ENCODE results near the gene DCLK1.

DCLK1 gene

GRCh38 chr13:36038785-36039555, 92.2 kb downstream of the DCLK1 start:
- peak; percentile 4 for DNase-seq (ENCODE audit: low spot score)

- DNase-seq (ENCODE audit: low spot score): no peak
These were observed 98.1 kb downstream of the DCLK1 start for GRCh38 chr13:36033035-36033434.

GRCh38 chr13:36031490-36031889, 99.7 kb downstream of the DCLK1 start:
- no peak for DNase-seq (ENCODE audit: low spot score)

DNA sequence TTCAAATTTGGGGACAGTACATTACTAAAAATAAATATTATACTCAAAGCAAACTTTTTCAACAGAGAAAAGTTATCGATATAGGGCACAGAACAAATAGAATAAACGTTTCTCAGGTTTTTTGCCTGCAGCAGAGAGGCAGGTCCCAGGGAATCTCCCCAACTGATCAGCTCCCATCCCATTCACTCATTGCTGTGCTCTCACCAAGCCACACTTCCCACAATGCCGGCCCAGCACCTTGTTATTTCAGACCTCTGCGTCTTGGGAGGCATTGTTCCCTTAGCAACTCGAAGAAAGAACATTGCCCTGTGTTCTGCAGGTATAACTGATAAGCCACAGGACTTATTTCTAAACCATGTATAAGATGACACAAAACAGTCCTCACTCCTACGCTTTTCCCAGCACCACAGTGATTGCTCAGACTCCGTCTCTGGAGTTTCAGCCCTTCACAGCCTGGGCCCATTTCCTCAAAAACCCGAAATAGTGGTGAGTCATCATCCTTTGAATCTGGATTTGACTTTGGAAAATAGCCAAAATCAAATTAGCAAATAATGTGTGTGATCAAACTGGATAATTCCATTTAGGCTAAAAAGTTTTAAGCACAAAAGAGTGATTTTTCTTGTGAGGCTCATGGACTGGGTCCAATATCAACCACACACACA, 100.4 kb downstream of the DCLK1 start:
- DNase-seq (ENCODE audit: low spot score): peak; percentile 35

GRCh38 chr13:36029166-36029565, 102.0 kb downstream of the DCLK1 start:
- DNase-seq (ENCODE audit: low spot score): no peak

GRCh38 chr13:36028359-36029025, 102.7 kb downstream of the DCLK1 start:
- no peak for DNase-seq (ENCODE audit: low spot score)

DNA sequence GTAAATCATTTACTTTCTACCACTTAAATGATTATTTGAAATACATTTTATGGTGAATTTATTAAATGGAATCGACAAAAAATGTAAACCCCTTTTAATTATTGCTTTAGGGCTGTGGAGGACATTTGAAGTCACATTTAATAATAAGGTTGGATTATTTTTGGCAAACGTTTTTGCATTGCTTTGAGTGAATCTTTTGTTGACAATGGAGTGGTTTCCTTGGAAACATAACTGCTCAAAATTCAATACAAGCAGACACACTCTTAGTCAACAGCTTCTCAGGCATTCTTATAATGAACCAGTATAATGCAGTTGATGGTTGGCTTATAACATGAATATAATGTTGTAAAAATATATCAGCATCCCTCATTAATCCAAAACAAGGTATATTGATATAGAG, 104.7 kb downstream of the DCLK1 start:
- DNase-seq (ENCODE audit: low spot score): no peak

DNA sequence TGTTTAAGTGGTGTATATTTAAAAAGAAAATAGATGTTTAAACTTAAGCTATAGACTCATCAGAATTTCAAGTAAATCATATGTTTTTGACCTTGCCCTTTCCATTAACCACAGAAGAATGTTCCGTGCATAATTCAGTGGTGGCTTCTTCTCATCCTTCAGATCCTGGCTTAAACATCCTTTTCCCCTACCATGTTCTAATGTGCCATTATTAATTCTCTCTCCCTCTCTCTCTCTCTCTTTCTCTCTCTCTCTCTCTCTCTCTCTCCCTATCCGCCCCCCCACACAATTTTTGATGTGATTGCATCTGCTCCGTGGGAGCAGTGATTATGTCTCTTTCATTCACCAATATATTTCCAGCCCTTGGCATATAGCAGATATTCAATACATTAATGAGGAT, 116.4 kb downstream of the DCLK1 start:
- no peak for DNase-seq (ENCODE audit: low spot score)

DNA sequence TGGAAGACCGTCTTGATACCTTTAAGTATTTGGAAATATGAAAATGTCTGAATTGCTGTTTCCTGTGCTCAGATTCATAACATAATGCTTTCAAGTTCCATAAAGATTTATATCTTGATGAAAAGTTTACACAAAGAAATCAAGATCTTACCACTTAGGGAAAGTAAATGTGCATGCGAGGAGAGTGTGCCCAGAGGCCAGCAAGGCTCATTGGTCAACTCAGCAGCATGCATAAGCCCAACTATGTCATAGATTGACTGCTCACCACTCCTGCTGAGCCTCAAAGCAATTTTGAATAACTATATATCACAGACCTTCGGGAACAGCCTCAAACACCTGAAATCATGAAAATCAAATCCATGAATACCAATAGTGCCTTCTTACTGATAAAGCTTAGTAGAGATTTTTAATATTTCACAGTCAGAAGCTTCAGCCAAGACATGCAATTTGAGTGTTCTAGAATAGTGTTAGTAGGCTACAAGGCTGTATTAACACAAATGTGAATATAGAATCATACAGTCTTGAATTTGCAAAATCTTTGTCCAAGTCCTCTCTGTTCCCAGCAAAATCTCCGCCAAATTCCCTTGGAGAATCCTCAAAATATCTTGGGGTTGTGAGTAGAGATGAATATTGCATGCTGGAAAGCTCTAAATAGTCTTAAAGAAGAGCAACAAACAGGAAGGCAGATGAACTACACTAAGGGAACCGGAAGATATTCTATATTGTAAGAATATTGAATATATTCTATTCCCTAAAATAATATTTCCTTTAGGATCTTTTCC, 124.1 kb downstream of the DCLK1 start:
- DNase-seq (ENCODE audit: low spot score): no peak

- no peak for DNase-seq (ENCODE audit: low spot score)
These were observed 124.8 kb downstream of the DCLK1 start for GRCh38 chr13:36006347-36006746.

GRCh38 chr13:36001561-36001960, 129.6 kb downstream of the DCLK1 start:
- DNase-seq (ENCODE audit: low spot score): no peak

DNA sequence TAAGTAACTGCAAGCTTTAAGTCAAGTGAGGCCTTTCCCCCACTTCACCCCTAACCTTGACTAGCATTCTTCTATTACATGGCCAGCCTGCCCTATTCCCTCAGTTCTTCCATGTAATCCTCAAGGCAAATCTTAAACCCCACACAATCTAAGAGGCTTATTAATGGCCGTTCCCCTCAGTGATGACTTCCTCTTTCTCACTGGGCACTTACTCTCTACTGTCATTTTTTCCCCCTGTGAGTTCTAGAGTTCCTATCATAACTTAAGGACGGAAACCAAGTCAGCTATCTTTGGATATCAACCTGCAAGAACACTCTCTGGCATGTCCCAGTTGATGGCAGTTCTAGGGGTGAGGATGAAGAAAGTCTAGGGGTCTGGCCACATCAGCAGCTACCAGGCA, 131.2 kb downstream of the DCLK1 start:
- DNase-seq (ENCODE audit: low spot score): no peak

DNA sequence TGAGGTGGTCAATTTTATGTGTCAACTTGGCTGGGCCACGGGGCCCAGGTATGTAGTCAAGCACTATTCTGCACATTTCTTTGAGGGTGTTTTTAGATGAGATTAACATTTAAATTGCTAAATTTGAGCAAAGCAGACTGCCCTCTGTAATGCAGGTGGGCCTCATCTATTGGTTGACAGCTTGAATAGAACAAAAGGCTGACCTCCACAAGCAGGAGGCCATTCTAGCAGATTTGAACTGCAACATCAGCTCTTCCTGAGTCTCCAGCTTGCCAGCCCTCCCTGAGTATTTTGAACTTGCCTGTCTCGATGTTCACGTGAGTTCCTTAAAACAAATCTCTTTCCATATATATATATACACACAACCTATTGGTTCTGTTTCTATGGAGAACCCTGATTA, 134.8 kb downstream of the DCLK1 start:
- DNase-seq (ENCODE audit: low spot score): no peak

DNA sequence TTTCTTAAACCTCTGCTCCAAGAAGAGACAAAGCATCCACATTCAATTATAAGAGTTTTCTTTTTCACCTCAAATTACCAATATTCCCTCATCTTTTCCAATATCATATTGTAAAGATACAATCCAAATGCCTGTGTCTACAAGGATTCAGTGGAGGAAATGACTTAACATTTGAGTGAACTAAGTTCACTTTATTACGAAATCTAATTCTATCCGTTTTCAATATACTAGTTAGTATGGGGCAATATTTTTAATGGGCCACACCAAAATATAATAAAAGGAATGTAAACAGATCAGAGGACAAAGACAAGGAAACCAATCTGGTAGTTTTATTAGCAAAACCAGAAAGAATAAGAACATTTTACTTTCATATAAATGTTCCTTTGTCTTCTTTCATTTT, 136.0 kb downstream of the DCLK1 start:
- DNase-seq (ENCODE audit: low spot score): no peak

DNA sequence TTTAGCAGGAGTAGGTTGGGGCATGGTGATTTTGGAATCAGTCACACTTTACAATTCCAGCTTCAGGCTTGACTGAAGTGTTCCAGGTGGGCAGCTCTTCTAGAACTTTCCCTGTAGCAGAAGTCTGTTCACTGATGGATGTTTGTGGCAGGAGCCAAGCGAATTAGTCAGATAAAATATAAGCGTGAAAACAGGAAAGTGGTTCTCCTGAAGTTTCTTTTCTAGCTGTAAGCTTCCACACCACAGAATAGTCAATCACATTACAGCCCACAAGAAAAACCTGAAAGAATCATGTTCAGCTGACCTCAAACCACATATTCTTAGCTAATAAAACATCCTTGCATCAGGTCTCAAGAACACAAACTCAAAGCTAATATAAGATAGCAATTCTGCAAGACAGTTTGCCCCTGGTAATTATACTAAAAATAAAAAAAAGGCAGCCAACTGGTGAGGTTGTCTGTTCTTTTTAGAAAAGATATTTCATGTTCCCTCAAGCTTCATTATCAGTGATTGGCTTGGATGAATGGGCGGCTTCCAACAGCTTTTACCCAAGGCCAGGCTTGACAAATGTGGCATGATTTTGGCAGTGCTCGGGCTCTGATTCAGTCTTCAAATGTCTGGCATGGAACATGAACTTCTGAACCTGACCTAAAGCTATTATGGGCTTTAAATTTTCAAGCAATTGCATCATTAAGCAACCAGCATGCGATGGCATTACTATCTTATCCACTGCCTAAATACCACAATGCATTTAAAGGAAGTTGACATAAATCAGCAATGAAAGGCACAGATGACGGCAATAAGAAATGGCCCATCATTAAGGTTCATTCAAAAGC, 136.8 kb downstream of the DCLK1 start:
- peak; percentile 70 for DNase-seq (ENCODE audit: low spot score)

DNA sequence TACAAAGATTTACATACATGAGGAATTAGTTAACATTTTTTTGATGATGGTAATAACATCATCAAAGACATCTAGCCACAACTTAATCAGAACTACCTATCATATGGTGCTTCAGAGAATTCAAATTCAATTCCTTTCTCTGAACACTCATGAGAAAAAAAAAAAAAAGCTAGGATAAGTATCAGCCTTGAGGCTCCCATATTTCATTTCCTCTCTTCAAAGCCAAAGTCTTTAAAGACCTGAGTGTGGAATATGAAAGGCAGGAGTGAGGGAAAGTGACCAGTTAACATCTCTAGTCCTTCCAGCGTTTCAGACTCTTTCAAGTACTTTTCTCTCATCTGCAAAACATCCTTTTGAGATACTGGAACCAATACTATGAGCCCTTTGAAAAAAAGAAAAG, 137.5 kb downstream of the DCLK1 start:
- DNase-seq (ENCODE audit: low spot score): no peak

DNA sequence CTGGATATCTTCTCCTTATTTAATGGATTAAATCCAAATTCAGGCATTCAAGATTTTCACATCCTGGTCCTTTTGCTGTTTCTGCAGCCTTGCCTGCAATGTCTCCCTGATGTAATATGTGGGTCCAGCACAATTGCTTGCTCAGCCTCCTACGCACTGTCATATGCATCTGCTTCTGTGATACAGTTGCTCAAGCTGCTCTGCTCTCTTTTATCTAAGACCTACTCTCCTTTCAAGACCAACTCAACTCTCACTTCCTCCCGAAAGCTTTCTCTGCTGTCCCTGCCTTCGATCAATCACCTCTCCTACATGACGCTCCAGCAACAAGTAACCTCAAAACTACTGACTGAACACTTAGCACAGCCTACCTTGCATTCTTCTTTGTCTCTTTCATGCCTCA, 138.2 kb downstream of the DCLK1 start:
- no peak for DNase-seq (ENCODE audit: low spot score)

- DNase-seq (ENCODE audit: low spot score): no peak
These were observed 141.0 kb downstream of the DCLK1 start for GRCh38 chr13:35990196-35990595.

GRCh38 chr13:35988648-35989081, 142.5 kb downstream of the DCLK1 start:
- DNase-seq (ENCODE audit: low spot score): no peak

GRCh38 chr13:35987572-35988513, 143.3 kb downstream of the DCLK1 start:
- DNase-seq (ENCODE audit: low spot score): no peak
